DND-41 (cell line): Measurements from ENCODE around the gene RASAL2.

Experiments used
- ATAC-seq: fragments of 200-7000 bp; cut with Tn5 transposase; 3 replicates; pipeline ENCODE4 v1.9.1; 2021; ENCODE audit warnings: low read depth; ENCODE audit not compliant: insufficient read depth
- DNase-seq: peaks from one replicate; pipeline ENCODE4 v3.0.0-alpha.2; 2020
- H2AFZ ChIP-seq: 2 replicates; pipeline ENCODE4 v1.6.0; 2012; ENCODE audit warnings: low read depth, low read length
- H3K27ac ChIP-seq: 2 replicates; pipeline ENCODE4 v1.5.1; 2012; ENCODE audit warnings: low read length, inconsistent platforms
- H3K27me3 ChIP-seq: fragments of 200-600 bp; sonication (generic); 2 replicates; pipeline ENCODE4 v1.6.0; 2012; ENCODE audit warnings: low read length, mild to moderate bottlenecking, inconsistent platforms; ENCODE audit not compliant: insufficient read depth, poor library complexity
- H3K36me3 ChIP-seq: 2 replicates; pipeline ENCODE4 v1.5.1; 2012; ENCODE audit warnings: low read length, inconsistent platforms; ENCODE audit not compliant: insufficient read depth
- H3K4me1 ChIP-seq: 2 replicates; pipeline ENCODE4 v1.5.1; 2012; ENCODE audit warnings: mild to moderate bottlenecking, low read length; ENCODE audit not compliant: insufficient read depth
- H3K4me2 ChIP-seq: 2 replicates; pipeline ENCODE4 v1.6.0; 2012; ENCODE audit warnings: mild to moderate bottlenecking, moderate library complexity, low read length, inconsistent platforms; ENCODE audit not compliant: insufficient read depth
- H3K4me3 ChIP-seq, 2 experiments: fragments of 200-600 bp in 1 of 2; shearing (Covaris generic) in 1 of 2; 2 replicates each; pipeline ENCODE4 v1.5.1; 2012 to 2016; ENCODE audit warnings: inconsistent platforms in 2 of 2, low read length in 2 of 2, mild to moderate bottlenecking in 2 of 2, low read depth in 1 of 2, moderate library complexity in 1 of 2
- H3K79me2 ChIP-seq: 2 replicates; pipeline ENCODE4 v1.6.0; 2012; ENCODE audit warnings: low read length, inconsistent platforms; ENCODE audit not compliant: insufficient read depth
- H3K9ac ChIP-seq: 2 replicates; pipeline ENCODE4 v1.6.0; 2012; ENCODE audit warnings: low read depth, mild to moderate bottlenecking, inconsistent platforms, low read length, moderate library complexity
- H3K9me3 ChIP-seq: 2 replicates; pipeline ENCODE4 v1.5.1; 2012; ENCODE audit warnings: low read length, moderate library complexity, mild to moderate bottlenecking, inconsistent platforms; ENCODE audit not compliant: insufficient read depth, severe bottlenecking
- H4K20me1 ChIP-seq: 2 replicates; pipeline ENCODE4 v1.6.0; 2012; ENCODE audit warnings: low read length; ENCODE audit not compliant: insufficient read depth
- EZH2 ChIP-seq: IDR thresholded peaks from 3 replicates; pipeline ENCODE4 v1.6.1; 2012; ENCODE audit warnings: borderline replicate concordance, low read depth, mild to moderate bottlenecking, moderate library complexity, low read length, inconsistent platforms; ENCODE audit not compliant: severe bottlenecking
- TF ChIP-seq, protein P1 (sequence below): IDR thresholded peaks from 2 replicates; pipeline ENCODE4 v1.5.1; 2012; ENCODE audit warnings: borderline replicate concordance, low read length, moderate library complexity, mild to moderate bottlenecking; ENCODE audit not compliant: poor library complexity, severe bottlenecking; ENCODE audit errors: extremely low read depth

Gene RASAL2

DNA sequence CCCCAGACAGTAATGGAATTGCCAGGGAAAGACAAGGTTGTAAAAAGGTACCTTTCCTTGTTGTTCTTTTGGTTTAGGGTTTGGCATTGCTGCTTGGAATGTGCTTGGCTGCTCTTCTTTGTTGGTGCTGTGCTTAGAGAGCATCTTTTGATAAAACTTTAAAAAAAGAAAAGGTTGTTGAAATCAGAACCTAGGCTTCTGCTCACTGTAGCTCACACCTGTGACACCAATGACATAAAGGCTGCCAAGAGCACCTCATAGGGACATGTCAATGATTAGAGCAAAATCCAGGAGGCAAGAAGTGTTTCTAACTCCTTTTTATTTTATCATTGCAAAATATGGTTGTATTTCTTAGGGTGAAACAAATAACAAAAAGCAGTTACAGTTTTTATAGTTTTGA is 373.9 kb downstream of the RASAL2 start:
- no peak for ATAC-seq
- TF ChIP-seq, protein P1, sequence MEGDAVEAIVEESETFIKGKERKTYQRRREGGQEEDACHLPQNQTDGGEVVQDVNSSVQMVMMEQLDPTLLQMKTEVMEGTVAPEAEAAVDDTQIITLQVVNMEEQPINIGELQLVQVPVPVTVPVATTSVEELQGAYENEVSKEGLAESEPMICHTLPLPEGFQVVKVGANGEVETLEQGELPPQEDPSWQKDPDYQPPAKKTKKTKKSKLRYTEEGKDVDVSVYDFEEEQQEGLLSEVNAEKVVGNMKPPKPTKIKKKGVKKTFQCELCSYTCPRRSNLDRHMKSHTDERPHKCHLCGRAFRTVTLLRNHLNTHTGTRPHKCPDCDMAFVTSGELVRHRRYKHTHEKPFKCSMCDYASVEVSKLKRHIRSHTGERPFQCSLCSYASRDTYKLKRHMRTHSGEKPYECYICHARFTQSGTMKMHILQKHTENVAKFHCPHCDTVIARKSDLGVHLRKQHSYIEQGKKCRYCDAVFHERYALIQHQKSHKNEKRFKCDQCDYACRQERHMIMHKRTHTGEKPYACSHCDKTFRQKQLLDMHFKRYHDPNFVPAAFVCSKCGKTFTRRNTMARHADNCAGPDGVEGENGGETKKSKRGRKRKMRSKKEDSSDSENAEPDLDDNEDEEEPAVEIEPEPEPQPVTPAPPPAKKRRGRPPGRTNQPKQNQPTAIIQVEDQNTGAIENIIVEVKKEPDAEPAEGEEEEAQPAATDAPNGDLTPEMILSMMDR, result no peak
- no peak for TF ChIP-seq EZH2
- no peaks in the 10 kb centered on the region for H4K20me1 ChIP-seq
- no peak overlapping the region for H2AFZ ChIP-seq
- H3K4me1 ChIP-seq, result no peaks in the 10 kb centered on the region
- no peak overlapping the region for H3K4me3 ChIP-seq
- H3K27me3 ChIP-seq, result peaks cover 11% of the 10 kb centered on the region
- H3K36me3 ChIP-seq, result no peaks in the 10 kb centered on the region
- DNase-seq, result no peak
- no peak overlapping the region for H3K27ac ChIP-seq
- H3K9ac ChIP-seq, result no peak overlapping the region
- no peak overlapping the region for H3K4me2 ChIP-seq
- no peaks in the 10 kb centered on the region for H3K79me2 ChIP-seq
- H3K9me3 ChIP-seq, result no peaks in the 10 kb centered on the region

DNA sequence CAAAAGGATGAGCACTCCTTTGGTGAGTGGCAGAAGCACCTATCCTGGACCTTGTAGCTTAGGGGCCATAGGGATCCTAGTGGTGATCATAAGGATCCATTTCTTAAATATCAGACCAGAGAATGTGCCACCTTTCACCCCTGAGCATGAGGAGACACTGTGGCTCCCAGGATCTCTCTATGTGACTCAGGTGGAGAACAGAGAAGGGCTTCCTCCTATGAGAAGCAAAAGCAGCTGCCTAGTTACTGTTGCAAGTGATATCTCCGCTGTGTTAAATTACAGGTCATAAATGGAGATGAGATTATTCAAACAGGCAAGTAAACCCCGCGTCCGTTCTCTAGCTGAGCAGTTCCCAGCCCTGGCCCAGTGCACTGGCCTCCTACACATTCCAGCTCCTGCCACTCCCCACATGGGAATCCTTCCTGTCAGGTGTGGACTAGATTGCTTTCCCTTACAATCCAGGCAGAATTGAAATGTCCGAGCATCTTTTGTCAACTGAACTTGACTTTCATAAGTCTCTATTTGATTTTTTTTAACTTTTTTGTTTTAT is 376.6 kb downstream of the RASAL2 start:
- DNase-seq (no peak), ATAC-seq (no peak)
- no peak overlapping the region for H2AFZ ChIP-seq
- no peaks in the 10 kb centered on the region for H3K36me3 ChIP-seq
- no peak overlapping the region for H3K27ac ChIP-seq
- H4K20me1 ChIP-seq, result no peaks in the 10 kb centered on the region
- H3K4me2 ChIP-seq, result no peak overlapping the region
- no peak overlapping the region for H3K4me3 ChIP-seq
- H3K9ac ChIP-seq, result no peak overlapping the region
- peaks cover 18% of the 10 kb centered on the region for H3K27me3 ChIP-seq
- H3K79me2 ChIP-seq, result no peaks in the 10 kb centered on the region
- no peaks in the 10 kb centered on the region for H3K9me3 ChIP-seq
- no peaks in the 10 kb centered on the region for H3K4me1 ChIP-seq
- TF ChIP-seq EZH2, result no peak
- TF ChIP-seq, protein P1, result no peak

DNA sequence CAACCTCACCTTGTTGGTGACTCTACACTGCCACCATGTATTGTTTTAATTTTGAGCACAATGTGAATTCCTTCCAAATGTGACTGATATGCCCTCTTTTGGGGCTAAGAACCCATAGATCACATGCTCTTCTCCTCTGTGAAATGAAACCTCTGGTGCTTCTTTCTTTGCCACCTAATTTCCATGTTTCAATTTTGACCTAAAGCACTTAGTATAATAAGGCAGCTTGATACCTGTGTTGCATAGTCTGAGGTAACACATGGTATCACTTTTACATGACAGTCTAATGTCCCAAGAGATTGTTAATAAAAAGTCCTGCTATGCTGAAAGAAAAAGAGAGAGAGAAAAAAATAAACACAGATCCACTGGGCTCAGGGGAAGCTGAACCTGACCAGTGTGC is 378.6 kb downstream of the RASAL2 start:
- Histone ChIP-seq H3K4me3 (no peak overlapping the region), H2AFZ (no peak overlapping the region), H3K27ac (no peak overlapping the region), H3K9me3 (no peaks in the 10 kb centered on the region), H4K20me1 (no peaks in the 10 kb centered on the region), H3K27me3 (peaks cover 25% of the 10 kb centered on the region), H3K79me2 (no peaks in the 10 kb centered on the region), H3K9ac (no peak overlapping the region), H3K4me1 (no peaks in the 10 kb centered on the region), H3K36me3 (no peaks in the 10 kb centered on the region), H3K4me2 (no peak overlapping the region)
- no peak for TF ChIP-seq EZH2
- TF ChIP-seq, protein P1, result no peak
- DNase-seq (no peak), ATAC-seq (no peak)

DNA sequence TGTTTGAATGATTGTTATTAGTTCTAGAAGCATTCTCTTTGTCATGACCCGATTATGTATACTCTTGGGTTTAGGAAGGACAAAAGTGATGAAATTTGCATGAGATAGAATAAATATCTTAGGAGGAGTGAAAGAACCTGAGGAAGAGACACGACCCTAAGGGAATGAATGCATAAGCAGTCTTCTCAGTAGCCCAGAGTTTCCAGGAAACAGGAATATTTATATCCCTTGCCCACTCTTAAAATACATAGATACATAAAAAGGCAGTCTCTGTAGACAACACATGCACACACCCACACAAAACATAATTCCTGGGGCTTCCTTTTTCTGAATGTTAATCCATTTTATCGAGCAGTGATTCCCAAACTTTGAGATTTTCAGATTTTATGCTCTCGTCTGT is 383.5 kb downstream of the RASAL2 start:
- Histone ChIP-seq H3K4me1 (no peaks in the 10 kb centered on the region), H3K9me3 (no peaks in the 10 kb centered on the region), H2AFZ (no peak overlapping the region), H3K79me2 (no peaks in the 10 kb centered on the region), H3K9ac (no peak overlapping the region), H3K36me3 (no peaks in the 10 kb centered on the region), H3K4me2 (no peak overlapping the region), H3K27ac (no peak overlapping the region), H3K4me3 (no peak overlapping the region), H4K20me1 (no peaks in the 10 kb centered on the region), H3K27me3 (peaks cover 19% of the 10 kb centered on the region)
- TF ChIP-seq, protein P1, result no peak
- no peak for TF ChIP-seq EZH2
- DNase-seq, result no peak
- ATAC-seq, result no peak
